ENCODE measurements around the gene ZNF653. TPM values are rescaled to one million over a fixed set of nuclear protein-coding genes. Genes with fewer than 3 reads are reported as not detected.

The ZNF653 gene
- polyA plus RNA-seq, 1 of the 3 experiments (the other 2 are of a cell fraction): 14.7 TPM

DNA sequence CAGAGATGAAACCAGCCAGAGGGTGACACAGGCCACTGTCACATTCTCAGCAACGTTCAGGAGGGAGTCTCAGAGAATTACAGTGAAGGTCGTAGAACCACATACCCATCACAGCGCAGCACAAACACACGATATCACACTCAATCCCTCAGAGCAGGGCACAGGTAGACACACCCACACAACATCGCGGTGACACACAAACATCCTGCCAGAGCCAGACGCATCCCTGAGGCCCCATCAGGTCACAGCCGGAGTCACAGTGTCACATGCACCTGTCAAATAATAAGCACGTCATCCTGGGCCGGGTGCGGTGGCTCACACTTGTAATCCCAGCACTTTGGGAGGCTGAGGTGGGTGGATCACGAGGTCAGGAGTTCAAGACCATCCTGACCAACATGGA lies 42.2 kb downstream of the ZNF653 start:
- WGBS (ENCODE audit: low lambda C conversion rate): 84% methylated on average over 12 of the region's 12 CpGs
- Histone ChIP-seq H3K4me2 (no peak overlapping the region), H3K9me2 (no peaks in the 10 kb centered on the region), H4K20me1 (ENCODE audit: insufficient read depth) (no peaks in the 10 kb centered on the region), H3K36me3 (replicated peaks in 1 of 2; ENCODE audit: control insufficient read depth in 1 of 2, insufficient read depth in 2 of 2, low read length in 1 of 2) (no peaks in the 10 kb centered on the region), H2AFZ (ENCODE audit: low read depth) (no peak overlapping the region), H3K9ac (no peak overlapping the region), H3K27ac (ENCODE audit: low read depth in 2 of 2, low read length in 1 of 2) (no peak overlapping the region), H3K9me3 (no peaks in the 10 kb centered on the region), H3K4me1 (ENCODE audit: control insufficient read depth in 1 of 2, insufficient read depth in 2 of 2, low read depth in 1 of 2, low read length in 1 of 2) (no peaks in the 10 kb centered on the region), H3F3A (replicated peaks; ENCODE audit: insufficient read depth) (no peaks in the 10 kb centered on the region), H3K4me3 (ENCODE audit: low read depth in 2 of 2, low read length in 1 of 2) (no peak overlapping the region), H3K27me3 (ENCODE audit: insufficient read depth) (no peaks in the 10 kb centered on the region), H3K79me2 (ENCODE audit: insufficient read depth) (no peaks in the 10 kb centered on the region)
- TF ChIP-seq YY1 (IDR thresholded peaks at IDR 0.05; ENCODE audit: low read depth) (no peak), FOXM1 (IDR thresholded peaks at IDR 0.05; ENCODE audit: low read depth) (no peak), FOSL2 (IDR thresholded peaks at IDR 0.05; ENCODE audit: borderline replicate concordance, low read depth) (no peak), TCF12 (IDR thresholded peaks at IDR 0.05) (no peak), TEAD4 (IDR thresholded peaks at IDR 0.05; ENCODE audit: borderline replicate concordance, insufficient read depth) (no peak), SIN3A (IDR thresholded peaks at IDR 0.05; ENCODE audit: borderline replicate concordance, low read depth, low read length) (no peak), JUND (IDR thresholded peaks at IDR 0.05) (no peak), MEF2A (IDR thresholded peaks at IDR 0.05; ENCODE audit: borderline replicate concordance, low read depth) (no peak), GABPA (IDR thresholded peaks at IDR 0.05; ENCODE audit: low read depth) (no peak), RCOR1 (IDR thresholded peaks at IDR 0.05; ENCODE audit: low read length) (no peak), POLR2AphosphoS5 (IDR thresholded peaks at IDR 0.05; ENCODE audit: low read depth, low read length) (no peak), NRF1 (IDR thresholded peaks at IDR 0.05; ENCODE audit: low read depth, low read length) (no peak), EP300 (IDR thresholded peaks at IDR 0.05; ENCODE audit: borderline replicate concordance in 1 of 2, low read depth in 1 of 2, low read length in 1 of 2) (no peak), RXRA (IDR thresholded peaks at IDR 0.05; ENCODE audit: borderline replicate concordance, low read depth) (no peak), EZH2phosphoT487 (IDR thresholded peaks at IDR 0.05; ENCODE audit: borderline replicate concordance, low read depth) (no peak)
- TF ChIP-seq, protein P1, sequence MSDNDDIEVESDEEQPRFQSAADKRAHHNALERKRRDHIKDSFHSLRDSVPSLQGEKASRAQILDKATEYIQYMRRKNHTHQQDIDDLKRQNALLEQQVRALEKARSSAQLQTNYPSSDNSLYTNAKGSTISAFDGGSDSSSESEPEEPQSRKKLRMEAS (IDR thresholded peaks at IDR 0.05; ENCODE audit: low read depth): no peak
- TF ChIP-seq, protein P2, sequence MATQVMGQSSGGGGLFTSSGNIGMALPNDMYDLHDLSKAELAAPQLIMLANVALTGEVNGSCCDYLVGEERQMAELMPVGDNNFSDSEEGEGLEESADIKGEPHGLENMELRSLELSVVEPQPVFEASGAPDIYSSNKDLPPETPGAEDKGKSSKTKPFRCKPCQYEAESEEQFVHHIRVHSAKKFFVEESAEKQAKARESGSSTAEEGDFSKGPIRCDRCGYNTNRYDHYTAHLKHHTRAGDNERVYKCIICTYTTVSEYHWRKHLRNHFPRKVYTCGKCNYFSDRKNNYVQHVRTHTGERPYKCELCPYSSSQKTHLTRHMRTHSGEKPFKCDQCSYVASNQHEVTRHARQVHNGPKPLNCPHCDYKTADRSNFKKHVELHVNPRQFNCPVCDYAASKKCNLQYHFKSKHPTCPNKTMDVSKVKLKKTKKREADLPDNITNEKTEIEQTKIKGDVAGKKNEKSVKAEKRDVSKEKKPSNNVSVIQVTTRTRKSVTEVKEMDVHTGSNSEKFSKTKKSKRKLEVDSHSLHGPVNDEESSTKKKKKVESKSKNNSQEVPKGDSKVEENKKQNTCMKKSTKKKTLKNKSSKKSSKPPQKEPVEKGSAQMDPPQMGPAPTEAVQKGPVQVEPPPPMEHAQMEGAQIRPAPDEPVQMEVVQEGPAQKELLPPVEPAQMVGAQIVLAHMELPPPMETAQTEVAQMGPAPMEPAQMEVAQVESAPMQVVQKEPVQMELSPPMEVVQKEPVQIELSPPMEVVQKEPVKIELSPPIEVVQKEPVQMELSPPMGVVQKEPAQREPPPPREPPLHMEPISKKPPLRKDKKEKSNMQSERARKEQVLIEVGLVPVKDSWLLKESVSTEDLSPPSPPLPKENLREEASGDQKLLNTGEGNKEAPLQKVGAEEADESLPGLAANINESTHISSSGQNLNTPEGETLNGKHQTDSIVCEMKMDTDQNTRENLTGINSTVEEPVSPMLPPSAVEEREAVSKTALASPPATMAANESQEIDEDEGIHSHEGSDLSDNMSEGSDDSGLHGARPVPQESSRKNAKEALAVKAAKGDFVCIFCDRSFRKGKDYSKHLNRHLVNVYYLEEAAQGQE (IDR thresholded peaks at IDR 0.05; ENCODE audit: low read depth, low read length): no peak
- TF ChIP-seq, protein P3, sequence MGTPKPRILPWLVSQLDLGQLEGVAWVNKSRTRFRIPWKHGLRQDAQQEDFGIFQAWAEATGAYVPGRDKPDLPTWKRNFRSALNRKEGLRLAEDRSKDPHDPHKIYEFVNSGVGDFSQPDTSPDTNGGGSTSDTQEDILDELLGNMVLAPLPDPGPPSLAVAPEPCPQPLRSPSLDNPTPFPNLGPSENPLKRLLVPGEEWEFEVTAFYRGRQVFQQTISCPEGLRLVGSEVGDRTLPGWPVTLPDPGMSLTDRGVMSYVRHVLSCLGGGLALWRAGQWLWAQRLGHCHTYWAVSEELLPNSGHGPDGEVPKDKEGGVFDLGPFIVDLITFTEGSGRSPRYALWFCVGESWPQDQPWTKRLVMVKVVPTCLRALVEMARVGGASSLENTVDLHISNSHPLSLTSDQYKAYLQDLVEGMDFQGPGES (IDR thresholded peaks at IDR 0.05; ENCODE audit: low read depth, low read length): no peak
- TF ChIP-seq, protein P4, sequence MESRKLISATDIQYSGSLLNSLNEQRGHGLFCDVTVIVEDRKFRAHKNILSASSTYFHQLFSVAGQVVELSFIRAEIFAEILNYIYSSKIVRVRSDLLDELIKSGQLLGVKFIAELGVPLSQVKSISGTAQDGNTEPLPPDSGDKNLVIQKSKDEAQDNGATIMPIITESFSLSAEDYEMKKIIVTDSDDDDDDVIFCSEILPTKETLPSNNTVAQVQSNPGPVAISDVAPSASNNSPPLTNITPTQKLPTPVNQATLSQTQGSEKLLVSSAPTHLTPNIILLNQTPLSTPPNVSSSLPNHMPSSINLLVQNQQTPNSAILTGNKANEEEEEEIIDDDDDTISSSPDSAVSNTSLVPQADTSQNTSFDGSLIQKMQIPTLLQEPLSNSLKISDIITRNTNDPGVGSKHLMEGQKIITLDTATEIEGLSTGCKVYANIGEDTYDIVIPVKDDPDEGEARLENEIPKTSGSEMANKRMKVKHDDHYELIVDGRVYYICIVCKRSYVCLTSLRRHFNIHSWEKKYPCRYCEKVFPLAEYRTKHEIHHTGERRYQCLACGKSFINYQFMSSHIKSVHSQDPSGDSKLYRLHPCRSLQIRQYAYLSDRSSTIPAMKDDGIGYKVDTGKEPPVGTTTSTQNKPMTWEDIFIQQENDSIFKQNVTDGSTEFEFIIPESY (IDR thresholded peaks at IDR 0.05; ENCODE audit: borderline replicate concordance, low read depth): no peak
- TF ChIP-seq, protein P5, sequence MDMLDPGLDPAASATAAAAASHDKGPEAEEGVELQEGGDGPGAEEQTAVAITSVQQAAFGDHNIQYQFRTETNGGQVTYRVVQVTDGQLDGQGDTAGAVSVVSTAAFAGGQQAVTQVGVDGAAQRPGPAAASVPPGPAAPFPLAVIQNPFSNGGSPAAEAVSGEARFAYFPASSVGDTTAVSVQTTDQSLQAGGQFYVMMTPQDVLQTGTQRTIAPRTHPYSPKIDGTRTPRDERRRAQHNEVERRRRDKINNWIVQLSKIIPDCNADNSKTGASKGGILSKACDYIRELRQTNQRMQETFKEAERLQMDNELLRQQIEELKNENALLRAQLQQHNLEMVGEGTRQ (IDR thresholded peaks at IDR 0.05; ENCODE audit: borderline replicate concordance, low read depth, low read length): no peak
- DNase-seq: no peak
- ChIA-PET CTCF (interaction anchor here (0.8 kb wide), 1 partner anchor 20 kb away, joined by 3 read pairs; no protein-coding TSS in a partner anchor), POLR2A (interaction anchor here (0.7 kb wide), 1 partner anchor 23 kb away, joined by 3 read pairs; no protein-coding TSS in a partner anchor)
